ENCODE results near the gene TMEM178B.

TMEM178B gene

GRCh38 chr7:141495057-141495456, 421.2 kb downstream of the TMEM178B start:
- no peak for DNase-seq

GRCh38 chr7:141497391-141497790, 423.5 kb downstream of the TMEM178B start:
- DNase-seq, result no peak

- no peak for DNase-seq
These were observed 426.7 kb downstream of the TMEM178B start for GRCh38 chr7:141500608-141501007.

- no peak for DNase-seq
These were observed 427.6 kb downstream of the TMEM178B start for GRCh38 chr7:141501451-141501850.

GRCh38 chr7:141511316-141511675, 437.4 kb downstream of the TMEM178B start:
- no peak for DNase-seq

GRCh38 chr7:141511676-141512396, 438.0 kb downstream of the TMEM178B start:
- DNase-seq, result no peak

- DNase-seq, result no peak
These were observed 438.7 kb downstream of the TMEM178B start for GRCh38 chr7:141512597-141512996.

GRCh38 chr7:141513720-141514119, 439.9 kb downstream of the TMEM178B start:
- DNase-seq, result no peak

GRCh38 chr7:141515941-141516340, 442.1 kb downstream of the TMEM178B start:
- DNase-seq, result no peak

- DNase-seq, result no peak
These were observed 445.8 kb downstream of the TMEM178B start for GRCh38 chr7:141519623-141520022.

- no peak for DNase-seq
These were observed 448.9 kb downstream of the TMEM178B start for GRCh38 chr7:141522657-141523342.

GRCh38 chr7:141525973-141526514, 452.2 kb downstream of the TMEM178B start:
- no peak for DNase-seq

GRCh38 chr7:141527076-141527475, 453.2 kb downstream of the TMEM178B start:
- DNase-seq, result no peak

- DNase-seq, result no peak
These were observed 454.5 kb downstream of the TMEM178B start for GRCh38 chr7:141528399-141528798.

Data from inflammatory macrophage treated with lipopolysaccharide for 1 hour (primary cell).